GM12891 (cell line): ENCODE measurements around the gene SCFD2.
"Not testable (repeated sequence)": the region's sequence is repeated elsewhere in the genome, so short reads cannot be mapped to it uniquely, and the experiment has no call there.

Source experiments
- PAX5 ChIP-seq: IDR thresholded peaks from 2 replicates; pipeline ENCODE4 v1.6.1; 2011; ENCODE audit warnings: low read length, moderate library complexity, mild to moderate bottlenecking; ENCODE audit not compliant: insufficient read depth, severe bottlenecking
- POLR2A ChIP-seq: IDR thresholded peaks from 2 replicates; pipeline ENCODE4 v1.6.1; 2011; ENCODE audit warnings: low read depth, low read length, control low read depth
- POLR2AphosphoS5 ChIP-seq: IDR thresholded peaks from 2 replicates; pipeline ENCODE4 v1.6.1; 2011; ENCODE audit warnings: low read depth, low read length, control low read depth
- SPI1 ChIP-seq: IDR thresholded peaks from 2 replicates; pipeline ENCODE4 v1.6.1; 2011; ENCODE audit warnings: low read depth, low read length, control low read depth
- TAF1 ChIP-seq: IDR thresholded peaks from 2 replicates; pipeline ENCODE4 v1.6.1; 2011; ENCODE audit warnings: low read depth, low read length, control low read depth

DNA sequence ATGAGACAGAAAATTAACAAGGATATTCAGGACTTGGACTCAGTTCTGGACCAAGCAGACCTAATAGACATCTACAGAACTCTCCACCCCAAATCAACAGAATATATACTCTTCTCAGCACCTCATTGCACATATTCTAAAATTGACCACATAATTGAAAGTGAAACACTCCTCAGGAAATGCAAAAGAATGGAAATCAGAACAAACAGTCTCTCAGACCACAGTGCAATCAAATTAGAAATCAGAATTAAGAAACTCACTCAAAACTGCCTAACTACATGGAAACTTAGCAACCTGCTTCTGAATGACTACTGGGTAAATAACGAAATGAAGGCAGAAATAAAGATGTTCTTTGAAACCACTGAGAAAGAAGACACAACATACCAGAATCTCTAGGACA, 333.0 kb downstream of the SCFD2 start:
- not testable (repeated sequence) for TF ChIP-seq TAF1, POLR2A, POLR2AphosphoS5, SPI1, PAX5
